Activated naive CD8-positive, alpha-beta T cell (primary cell): ENCODE data around the gene PAMR1.

Source experiments
- H3K27ac Mint-ChIP-seq: one replicate; pipeline ENCODE4 v1.8.0; 2021; ENCODE audit warnings: mixed read lengths
- H3K27me3 Mint-ChIP-seq: one replicate; pipeline ENCODE4 v1.8.0; 2021; ENCODE audit warnings: mixed read lengths
- H3K36me3 Mint-ChIP-seq: one replicate; pipeline ENCODE4 v1.8.0; 2021; ENCODE audit warnings: mixed read lengths
- H3K4me1 Mint-ChIP-seq: one replicate; pipeline ENCODE4 v1.8.0; 2021; ENCODE audit warnings: low read depth, mixed read lengths
- H3K4me3 Mint-ChIP-seq: one replicate; pipeline ENCODE4 v1.8.0; 2021; ENCODE audit warnings: mild to moderate bottlenecking, mixed read lengths
- H3K9me3 Mint-ChIP-seq: one replicate; pipeline ENCODE4 v1.8.0; 2021; ENCODE audit warnings: low read depth, mixed read lengths

Gene PAMR1

GRCh38 chr11:35420371-35420770, 105.0 kb downstream of the PAMR1 start:
- no peak overlapping the region for H3K27ac Mint-ChIP-seq
- no peaks in the 10 kb centered on the region for H3K9me3 Mint-ChIP-seq
- H3K36me3 Mint-ChIP-seq, result no peaks in the 10 kb centered on the region
- H3K27me3 Mint-ChIP-seq, result peaks cover 50% of the 10 kb centered on the region
- H3K4me1 Mint-ChIP-seq, result peaks cover 9% of the 10 kb centered on the region
- H3K4me3 Mint-ChIP-seq, result peak overlapping the region; percentile 69

DNA sequence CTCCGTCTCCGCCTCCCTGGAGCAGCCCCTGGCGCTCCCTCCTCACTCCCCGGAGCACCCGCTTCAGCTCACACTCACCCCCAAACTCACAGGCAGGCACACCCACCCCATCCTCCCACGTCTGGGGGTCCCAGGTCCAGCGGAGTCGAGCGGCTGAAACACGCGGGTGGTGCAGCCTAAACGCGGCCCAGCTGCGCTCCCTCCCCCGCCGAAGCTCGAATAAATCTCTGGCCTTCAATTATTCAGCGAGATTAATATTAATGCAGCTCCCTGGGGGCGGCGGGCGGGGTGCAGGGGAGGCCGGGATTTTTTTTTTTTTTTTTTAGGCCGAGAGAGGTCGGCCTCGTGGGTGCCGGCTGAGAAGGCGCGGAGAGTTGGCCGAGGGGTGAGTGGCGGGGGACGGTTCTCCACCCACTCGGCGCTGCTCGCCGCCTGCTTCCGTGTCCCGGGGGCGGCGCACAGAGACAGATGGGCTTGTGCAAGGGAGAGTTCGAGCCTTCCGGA, 105.5 kb downstream of the PAMR1 start:
- Mint-ChIP-seq H3K27me3 (peaks cover 51% of the 10 kb centered on the region), H3K9me3 (no peaks in the 10 kb centered on the region), H3K4me1 (peaks cover 9% of the 10 kb centered on the region), H3K27ac (no peak overlapping the region), H3K36me3 (no peaks in the 10 kb centered on the region), H3K4me3 (peak overlapping the region; percentile 76)

DNA sequence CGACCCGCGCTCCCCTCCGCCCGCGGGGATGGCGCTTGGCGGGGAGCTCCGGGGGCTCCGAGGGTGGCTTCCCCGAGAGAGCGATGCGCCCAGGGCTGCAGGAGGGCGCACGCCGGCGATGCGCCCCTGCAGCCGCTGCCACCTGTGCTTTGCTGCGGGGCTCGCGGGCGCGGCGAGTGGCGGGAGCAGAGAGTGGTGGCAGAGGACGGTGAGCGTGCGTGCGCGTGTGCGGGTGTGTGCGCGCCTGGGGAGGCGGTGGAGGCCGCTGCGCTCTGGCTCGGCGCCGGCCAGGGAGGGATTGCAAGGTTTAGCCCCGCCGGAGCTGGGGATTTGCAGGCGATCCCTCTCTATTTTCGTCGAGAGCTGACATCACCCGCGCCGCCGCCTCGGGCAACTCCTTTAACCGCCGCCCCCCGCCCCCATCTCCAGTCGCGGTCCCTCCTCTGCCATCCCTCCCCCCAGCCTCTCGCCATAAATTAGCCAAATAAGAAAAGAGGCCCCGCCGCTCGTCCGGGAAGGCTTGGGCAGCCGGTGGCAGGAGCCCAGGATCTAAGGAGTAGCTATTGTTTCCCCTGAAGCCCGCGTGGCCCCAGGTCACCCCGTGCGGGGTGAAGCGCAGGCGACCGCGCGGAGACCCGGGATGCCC, 106.1 kb downstream of the PAMR1 start, which contains the start of gene SLC1A2:
Gene SLC1A2 (minus strand): TSS at position 375 of the 646 bp plus-strand sequence. CDS start 592 bp downstream, outside the sequence.
- H3K27me3 Mint-ChIP-seq, result peaks cover 51% of the 10 kb centered on the region
- no peaks in the 10 kb centered on the region for H3K9me3 Mint-ChIP-seq
- H3K4me1 Mint-ChIP-seq, result peaks cover 9% of the 10 kb centered on the region
- H3K36me3 Mint-ChIP-seq, result no peaks in the 10 kb centered on the region
- no peak within 1 kb of the TSS for H3K27ac Mint-ChIP-seq
- H3K4me3 Mint-ChIP-seq, result peak within 1 kb of the TSS; percentile 77

DNA sequence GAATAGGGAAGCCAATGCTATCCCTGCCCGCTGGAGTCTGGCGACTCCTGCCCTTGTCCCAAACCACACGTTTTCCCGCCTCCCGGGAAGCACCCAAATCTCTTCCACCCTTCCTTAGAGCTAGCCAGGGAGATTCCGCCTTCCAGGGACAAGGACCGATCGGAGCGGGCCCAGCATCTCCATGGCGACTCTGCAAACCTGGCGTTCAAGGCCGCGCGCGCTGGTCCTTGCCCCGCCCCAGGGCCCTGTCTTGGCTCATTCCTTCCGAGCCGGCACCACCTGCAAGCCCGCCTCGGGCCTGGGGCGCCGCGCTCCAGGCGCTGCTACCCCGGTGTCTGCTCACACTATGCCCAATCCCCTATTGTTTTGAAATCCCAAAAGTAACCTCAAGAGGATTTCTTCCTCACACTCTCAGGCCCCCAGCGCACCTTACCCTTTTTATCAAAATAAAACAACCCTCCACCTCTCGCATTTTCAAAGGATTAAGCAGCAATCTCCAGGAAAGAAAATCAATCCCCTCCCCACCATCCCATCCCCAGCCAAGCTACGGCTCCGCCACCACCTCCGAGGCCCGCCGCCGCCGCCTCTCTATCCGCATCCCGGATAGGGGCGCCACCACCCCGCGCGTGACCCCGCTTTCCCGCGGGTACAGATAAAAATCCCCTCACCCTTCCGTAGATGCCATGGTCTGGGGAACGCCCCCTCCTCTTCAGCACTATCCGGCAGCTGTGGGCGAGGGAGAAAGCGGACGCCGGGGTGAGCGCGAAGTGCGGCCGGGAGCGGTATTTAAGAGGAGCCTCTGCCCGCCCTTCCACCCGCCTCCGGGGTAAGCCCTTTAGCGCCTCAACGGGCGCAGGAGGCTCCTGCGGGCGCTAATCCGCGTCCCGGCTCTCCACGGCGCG, 106.9 kb downstream of the PAMR1 start:
- peaks cover 9% of the 10 kb centered on the region for H3K4me1 Mint-ChIP-seq
- H3K4me3 Mint-ChIP-seq, result peak overlapping the region; percentile 77
- H3K27me3 Mint-ChIP-seq, result peaks cover 49% of the 10 kb centered on the region
- H3K36me3 Mint-ChIP-seq, result no peaks in the 10 kb centered on the region
- H3K27ac Mint-ChIP-seq, result no peak overlapping the region
- no peaks in the 10 kb centered on the region for H3K9me3 Mint-ChIP-seq

DNA sequence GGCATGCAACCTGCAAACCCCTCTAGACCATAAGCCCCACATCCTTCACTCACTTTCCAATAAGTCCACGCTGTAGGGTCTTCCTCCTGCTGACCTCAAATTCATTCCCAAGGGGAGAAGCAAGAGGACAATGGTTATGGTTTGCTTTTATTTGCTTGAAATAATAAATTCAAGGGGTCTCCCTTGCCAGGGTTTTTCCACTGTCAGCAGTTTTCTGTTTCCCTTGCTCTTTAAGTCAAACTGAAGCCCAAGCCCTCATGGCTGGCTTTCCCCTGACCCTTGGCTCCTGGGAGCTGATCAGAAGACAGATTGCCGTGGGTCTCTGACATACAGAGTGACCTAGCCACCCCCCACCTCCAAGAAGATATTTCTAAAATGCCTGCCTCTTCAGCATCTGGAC, 109.9 kb downstream of the PAMR1 start:
- Mint-ChIP-seq H3K27ac (no peak overlapping the region), H3K4me3 (no peak overlapping the region), H3K27me3 (peaks cover 32% of the 10 kb centered on the region), H3K4me1 (peaks cover 8% of the 10 kb centered on the region), H3K9me3 (no peaks in the 10 kb centered on the region), H3K36me3 (no peaks in the 10 kb centered on the region)

GRCh38 chr11:35414776-35415175, 110.6 kb downstream of the PAMR1 start:
- Mint-ChIP-seq H3K27me3 (peaks cover 32% of the 10 kb centered on the region), H3K36me3 (no peaks in the 10 kb centered on the region), H3K4me1 (peaks cover 4% of the 10 kb centered on the region), H3K27ac (no peak overlapping the region), H3K4me3 (no peak overlapping the region), H3K9me3 (no peaks in the 10 kb centered on the region)

DNA sequence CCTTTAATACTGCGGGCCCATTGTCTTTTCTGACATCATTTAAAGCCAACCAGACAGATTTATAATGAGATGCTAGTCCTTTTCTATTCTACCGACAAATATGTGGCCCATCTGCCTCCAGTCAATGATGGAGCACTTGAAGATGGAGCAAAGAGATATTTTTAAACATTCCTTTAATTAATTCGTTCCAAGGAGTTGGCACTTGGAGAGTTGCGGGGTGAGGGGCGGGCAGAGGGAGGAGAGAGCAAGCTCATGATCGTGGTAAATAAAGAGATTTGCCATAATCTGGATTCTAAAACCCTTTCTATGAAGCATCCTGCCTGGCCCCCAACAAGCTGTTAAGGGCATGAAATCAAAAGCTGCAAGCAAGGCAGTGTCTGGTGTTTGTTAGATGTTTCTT, 111.1 kb downstream of the PAMR1 start:
- H3K9me3 Mint-ChIP-seq, result no peaks in the 10 kb centered on the region
- H3K27me3 Mint-ChIP-seq, result peaks cover 32% of the 10 kb centered on the region
- H3K4me3 Mint-ChIP-seq, result no peak overlapping the region
- H3K4me1 Mint-ChIP-seq, result peaks cover 4% of the 10 kb centered on the region
- no peak overlapping the region for H3K27ac Mint-ChIP-seq
- H3K36me3 Mint-ChIP-seq, result no peaks in the 10 kb centered on the region

- Mint-ChIP-seq H3K9me3 (no peaks in the 10 kb centered on the region), H3K27me3 (peaks cover 32% of the 10 kb centered on the region), H3K27ac (no peak overlapping the region), H3K4me1 (peaks cover 3% of the 10 kb centered on the region), H3K36me3 (no peaks in the 10 kb centered on the region), H3K4me3 (no peak overlapping the region)
Measured at GRCh38 chr11:35413598-35413997, 111.8 kb downstream of the PAMR1 start.

DNA sequence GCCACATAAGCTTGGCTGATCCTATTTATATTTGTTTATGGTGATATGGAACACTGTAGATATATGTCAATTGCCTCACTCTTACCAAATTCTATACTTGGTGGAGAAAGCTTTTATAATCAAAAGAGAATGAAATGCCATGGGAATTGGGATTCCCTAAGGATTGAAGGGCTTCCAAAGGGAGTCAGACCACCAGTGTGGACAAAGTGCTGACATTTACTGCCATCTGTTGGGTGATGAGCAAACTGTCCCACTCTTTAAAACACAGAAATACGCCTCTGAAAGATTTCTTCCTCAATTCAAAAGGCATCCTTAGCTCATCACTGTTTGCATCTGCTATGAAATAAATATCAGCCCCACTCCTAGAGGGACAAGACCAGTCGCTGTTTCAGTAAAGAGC, 113.1 kb downstream of the PAMR1 start:
- H3K4me1 Mint-ChIP-seq, result no peaks in the 10 kb centered on the region
- H3K27me3 Mint-ChIP-seq, result peaks cover 25% of the 10 kb centered on the region

GRCh38 chr11:35407041-35407440, 118.4 kb downstream of the PAMR1 start:
- no peak overlapping the region for H3K27ac Mint-ChIP-seq
- H3K4me3 Mint-ChIP-seq, result no peak overlapping the region
- H3K27me3 Mint-ChIP-seq, result peaks cover 10% of the 10 kb centered on the region
- no peaks in the 10 kb centered on the region for H3K36me3 Mint-ChIP-seq
- H3K9me3 Mint-ChIP-seq, result no peaks in the 10 kb centered on the region
- H3K4me1 Mint-ChIP-seq, result no peaks in the 10 kb centered on the region

More for the DNA sequence above, 113.1 kb downstream of the PAMR1 start:
- no peak overlapping the region for H3K27ac Mint-ChIP-seq
- no peak overlapping the region for H3K4me3 Mint-ChIP-seq
- H3K36me3 Mint-ChIP-seq, result no peaks in the 10 kb centered on the region
- H3K9me3 Mint-ChIP-seq, result no peaks in the 10 kb centered on the region

- H3K4me1 Mint-ChIP-seq, result no peaks in the 10 kb centered on the region
- H3K4me3 Mint-ChIP-seq, result no peak overlapping the region
- no peaks in the 10 kb centered on the region for H3K9me3 Mint-ChIP-seq
- peaks cover 3% of the 10 kb centered on the region for H3K27me3 Mint-ChIP-seq
- H3K36me3 Mint-ChIP-seq, result no peaks in the 10 kb centered on the region
- H3K27ac Mint-ChIP-seq, result no peak overlapping the region
Measured at GRCh38 chr11:35404388-35404775, 121.0 kb downstream of the PAMR1 start.

DNA sequence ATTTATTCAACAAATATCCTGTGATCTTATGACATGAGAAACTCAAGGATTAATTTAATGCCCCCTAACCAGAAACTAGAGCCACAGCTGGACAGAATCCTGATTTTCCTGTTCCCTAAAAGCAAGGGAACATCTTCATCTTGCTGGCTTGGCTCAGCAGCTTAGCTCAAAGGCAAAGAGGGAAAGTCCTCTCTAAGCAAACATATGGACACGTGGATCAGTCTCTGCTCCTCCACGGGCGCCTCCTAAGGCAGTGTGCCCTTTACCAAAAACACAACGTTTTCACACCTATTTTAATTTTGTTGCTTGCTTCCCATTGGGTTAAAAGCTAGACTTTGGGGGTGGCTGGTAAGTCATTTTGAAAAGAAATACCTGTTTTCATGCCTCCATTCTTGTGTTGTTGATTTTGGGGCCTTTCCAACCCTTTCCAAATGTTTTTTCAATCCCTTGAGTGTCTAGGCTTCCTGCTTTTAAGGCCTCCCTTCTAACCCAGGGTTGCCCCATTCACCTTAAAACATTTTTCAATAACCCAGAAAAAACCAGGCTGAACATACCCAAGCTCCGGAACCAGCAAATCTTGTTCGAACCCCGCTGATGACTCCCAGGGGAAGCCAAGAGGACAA, 121.5 kb downstream of the PAMR1 start:
- no peaks in the 10 kb centered on the region for H3K9me3 Mint-ChIP-seq
- peaks cover 6% of the 10 kb centered on the region for H3K27me3 Mint-ChIP-seq
- no peaks in the 10 kb centered on the region for H3K4me1 Mint-ChIP-seq
- H3K36me3 Mint-ChIP-seq, result no peaks in the 10 kb centered on the region
- H3K4me3 Mint-ChIP-seq, result no peak overlapping the region
- H3K27ac Mint-ChIP-seq, result no peak overlapping the region

- no peak overlapping the region for H3K4me3 Mint-ChIP-seq
Measured at GRCh38 chr11:35402751-35403660, 122.4 kb downstream of the PAMR1 start.

GRCh38 chr11:35398881-35399280, 126.5 kb downstream of the PAMR1 start:
- H3K4me3 Mint-ChIP-seq, result no peak overlapping the region
- peaks cover 3% of the 10 kb centered on the region for H3K27me3 Mint-ChIP-seq
- no peaks in the 10 kb centered on the region for H3K36me3 Mint-ChIP-seq
- peaks cover 2% of the 10 kb centered on the region for H3K4me1 Mint-ChIP-seq
- no peaks in the 10 kb centered on the region for H3K9me3 Mint-ChIP-seq
- H3K27ac Mint-ChIP-seq, result no peak overlapping the region

More at GRCh38 chr11:35402751-35403660, 122.4 kb downstream of the PAMR1 start:
- H3K36me3 Mint-ChIP-seq, result no peaks in the 10 kb centered on the region
- peaks cover 6% of the 10 kb centered on the region for H3K27me3 Mint-ChIP-seq
- no peaks in the 10 kb centered on the region for H3K4me1 Mint-ChIP-seq
- H3K27ac Mint-ChIP-seq, result no peak overlapping the region
- H3K9me3 Mint-ChIP-seq, result no peaks in the 10 kb centered on the region
